Spinal cord (tissue), 10 donors: ENCODE results near the gene RPS6KL1. TPM values are rescaled to one million over a fixed set of nuclear protein-coding genes. Genes with fewer than 3 reads are reported as not detected.
A peak's percentile ranks its signal among the peaks of the same experiment; 100 is the strongest.

Source experiments
- DNase-seq, 6 donors: peaks; one replicate each; pipeline versions ENCODE4 v3.0.0 to v3.0.0-alpha.2; 2013 to 2015; ENCODE audit warnings: low spot score in 6 of 6, low read depth in 4 of 6
- H3K27ac ChIP-seq: one replicate; pipeline ENCODE4 v1.5.1; 2013; ENCODE audit warnings: low read depth, low read length, control low read depth
- H3K27me3 ChIP-seq: one replicate; pipeline ENCODE4 v1.6.1; 2013; ENCODE audit warnings: low read length; ENCODE audit not compliant: control insufficient read depth, insufficient read depth
- H3K36me3 ChIP-seq: one replicate; pipeline ENCODE4 v1.6.1; 2013; ENCODE audit warnings: low read length; ENCODE audit not compliant: control insufficient read depth, insufficient read depth
- H3K4me1 ChIP-seq: one replicate; pipeline ENCODE4 v1.6.1; 2013; ENCODE audit warnings: low read length; ENCODE audit not compliant: control insufficient read depth, insufficient read depth
- H3K4me3 ChIP-seq: one replicate; pipeline ENCODE4 v1.5.1; 2013; ENCODE audit warnings: low read depth, low read length, control low read depth
- H3K9me3 ChIP-seq: one replicate; pipeline ENCODE4 v1.6.1; 2013; ENCODE audit warnings: low read length; ENCODE audit not compliant: control insufficient read depth, insufficient read depth
- WGBS: methylation state at CpG from one replicate; pipeline ENCODE4 v1.1.5; 2013; ENCODE audit warnings: missing lambda C conversion rate; ENCODE audit not compliant: insufficient coverage; 5-methylcytosine and 5-hydroxymethylcytosine counted together
- polyA plus RNA-seq, 2 donors: library from polyadenylated mRNA; unstranded; fragments of 120-200 nt; gene quantifications; one replicate each; pipeline ENCODE4 v1.2.1, GENCODE V29; 2013; ENCODE audit not compliant: insufficient read length in 2 of 2
- total RNA-seq, 2 donors: library from RNA; depleted of rRNA in 1 of 2; stranded (reverse); fragments of 120-200 nt in 1 of 2; fragments of >200 nt in 1 of 2; gene quantifications; one replicate each; pipeline versions ENCODE4 v1.2.3 to v1.2.4, GENCODE V29; 2013 to 2014
- donor health status: healthy.

The RPS6KL1 gene
- total and polyA plus RNA-seq, 4 donors, result 15.9 to 69.1 (median 38.6) TPM

DNA sequence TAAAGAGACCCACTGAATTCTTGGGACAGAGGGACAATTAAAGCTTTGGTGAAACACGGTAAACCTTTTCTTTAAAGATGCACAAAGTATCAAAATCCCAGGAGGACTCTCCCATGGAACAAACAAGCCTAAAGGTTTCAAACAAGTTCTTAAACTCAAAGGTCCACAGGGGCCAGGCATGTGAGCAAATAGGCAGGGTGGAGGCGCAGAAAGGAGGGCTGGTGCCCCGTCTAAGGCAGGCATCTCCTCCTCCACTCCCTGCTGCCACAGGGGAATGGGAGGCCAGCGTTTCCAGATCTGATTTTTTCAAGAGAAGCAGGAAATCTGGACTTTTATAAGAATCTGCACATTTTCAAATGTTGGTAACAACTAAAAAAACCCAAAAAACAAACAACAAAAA, 7.6 kb downstream of the RPS6KL1 start:
- no peak for DNase-seq
- H3K4me1 ChIP-seq, result peaks cover 17% of the 10 kb centered on the region
- no peaks in the 10 kb centered on the region for H3K9me3 ChIP-seq
- no peaks in the 10 kb centered on the region for H3K27me3 ChIP-seq
- H3K36me3 ChIP-seq, result peaks cover 75% of the 10 kb centered on the region
- H3K27ac ChIP-seq, result no peak overlapping the region
- 85% methylated on average over 3 of the region's 4 CpGs for WGBS
- no peak overlapping the region for H3K4me3 ChIP-seq

DNA sequence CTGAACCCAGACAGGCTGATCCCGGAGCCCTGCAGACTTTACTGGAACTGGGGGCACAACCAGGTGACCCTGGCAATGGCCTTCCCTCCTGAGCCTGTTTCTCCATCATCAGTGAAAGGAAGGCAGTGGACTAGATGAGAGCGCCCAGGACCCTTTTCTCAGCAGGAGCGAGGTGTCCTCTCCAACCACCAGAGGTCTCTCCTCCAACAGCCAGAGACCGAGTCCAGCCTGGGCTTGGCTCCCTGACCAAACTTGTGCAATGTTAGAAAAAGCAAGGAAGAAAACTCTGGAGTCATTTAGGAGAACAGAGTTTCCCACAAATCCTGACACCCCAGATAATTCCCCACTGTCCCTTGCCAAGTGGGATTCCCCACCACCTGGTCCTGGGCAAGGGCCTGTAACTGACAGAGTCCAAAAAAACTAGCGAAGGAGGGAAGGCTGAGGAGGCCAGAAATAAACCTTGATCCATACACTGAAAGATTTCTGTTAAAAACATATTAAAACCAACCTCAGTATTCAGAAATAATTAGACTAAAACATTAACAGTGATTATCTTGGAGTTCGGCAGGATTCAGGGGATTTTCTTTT, 9.0 kb downstream of the RPS6KL1 start:
- Histone ChIP-seq H3K27me3 (no peaks in the 10 kb centered on the region), H3K4me1 (peaks cover 20% of the 10 kb centered on the region), H3K36me3 (peaks cover 73% of the 10 kb centered on the region), H3K9me3 (no peaks in the 10 kb centered on the region), H3K27ac (peak overlapping the region; percentile 47), H3K4me3 (no peak overlapping the region)
- WGBS, result 52% methylated on average over 2 of the region's 6 CpGs
- DNase-seq, result peak in 5 of 6 donors; percentile 23 to 76 (median 42)

DNA sequence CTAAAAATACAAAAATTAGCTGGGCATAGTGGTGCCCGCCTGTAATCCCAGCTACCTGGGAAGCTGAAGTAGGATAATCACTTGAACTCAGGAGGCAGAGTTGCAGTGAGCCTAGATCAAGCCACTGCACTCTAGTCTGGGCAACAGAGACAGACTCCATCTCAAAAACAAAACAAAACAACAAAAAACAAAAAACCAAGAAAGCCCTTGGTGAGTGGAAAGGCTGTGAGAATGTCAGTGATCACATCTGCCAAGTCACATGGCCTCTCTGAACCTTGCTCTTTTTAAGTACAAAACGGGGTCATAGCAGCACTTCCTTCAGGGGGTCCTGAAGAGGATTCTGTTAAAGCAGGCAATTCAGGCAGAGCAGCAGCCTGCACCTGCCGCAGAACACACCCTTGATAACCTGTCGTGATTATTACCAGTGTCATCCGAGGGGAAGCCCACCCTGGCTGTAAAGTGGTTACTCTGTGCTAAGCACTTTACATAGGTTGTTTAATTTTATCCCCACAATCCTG, 9.6 kb downstream of the RPS6KL1 start:
- Histone ChIP-seq H3K4me1 (peaks cover 23% of the 10 kb centered on the region), H3K36me3 (peaks cover 72% of the 10 kb centered on the region), H3K27ac (no peak overlapping the region), H3K9me3 (no peaks in the 10 kb centered on the region), H3K27me3 (no peaks in the 10 kb centered on the region), H3K4me3 (no peak overlapping the region)
- WGBS, result 64% methylated on average over 2 of the region's 5 CpGs
- no peak for DNase-seq

DNA sequence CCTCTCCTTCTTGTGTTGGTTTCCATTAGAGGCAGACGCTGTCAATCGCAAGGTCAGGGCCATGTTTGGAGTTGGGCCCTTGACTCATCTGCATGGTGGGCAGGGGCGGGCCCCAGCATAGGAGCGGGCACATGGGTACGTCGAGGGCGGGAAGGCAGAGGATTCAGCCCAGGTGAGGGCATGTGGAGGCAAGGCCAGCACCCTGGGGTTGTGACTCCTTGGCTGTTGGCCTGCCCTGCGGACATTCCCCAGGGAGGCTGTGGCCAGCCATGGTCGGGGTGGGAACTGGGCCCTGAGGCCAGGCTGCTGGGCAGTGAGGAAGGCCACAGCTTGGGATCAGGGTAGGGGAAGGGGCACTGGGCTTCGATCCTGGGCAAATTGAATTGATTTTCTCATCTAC, 10.3 kb downstream of the RPS6KL1 start:
- Histone ChIP-seq H3K27ac (no peak overlapping the region), H3K27me3 (no peaks in the 10 kb centered on the region), H3K4me3 (no peak overlapping the region), H3K36me3 (peaks cover 69% of the 10 kb centered on the region), H3K9me3 (no peaks in the 10 kb centered on the region), H3K4me1 (peaks cover 23% of the 10 kb centered on the region)
- DNase-seq, result no peak
- 95% methylated on average over 9 of the region's 10 CpGs for WGBS

DNA sequence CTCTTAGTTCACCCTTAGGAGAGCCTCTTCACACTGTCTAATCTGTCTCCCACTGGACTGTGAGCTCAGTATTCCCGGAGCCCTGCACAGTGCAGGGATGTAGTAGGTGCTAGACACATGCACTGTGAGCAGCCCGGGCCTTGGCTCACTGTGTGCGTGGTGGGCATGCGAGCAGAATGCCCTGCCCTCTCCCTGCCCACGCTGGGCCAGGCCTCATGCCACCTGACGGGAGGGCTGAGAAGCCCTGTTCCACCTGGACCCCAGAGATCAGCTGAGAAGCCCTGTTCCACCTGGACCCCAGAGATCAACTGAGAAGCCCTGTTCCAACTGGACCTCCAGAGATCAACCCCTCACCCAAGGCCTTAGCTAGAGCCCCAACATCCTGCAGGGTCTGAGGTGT, 10.9 kb downstream of the RPS6KL1 start:
- no peaks in the 10 kb centered on the region for H3K27me3 ChIP-seq
- peaks cover 25% of the 10 kb centered on the region for H3K4me1 ChIP-seq
- DNase-seq, result no peak
- peaks cover 66% of the 10 kb centered on the region for H3K36me3 ChIP-seq
- 88% methylated on average over 6 of the region's 6 CpGs for WGBS
- no peaks in the 10 kb centered on the region for H3K9me3 ChIP-seq
- no peak overlapping the region for H3K27ac ChIP-seq
- H3K4me3 ChIP-seq, result no peak overlapping the region

DNA sequence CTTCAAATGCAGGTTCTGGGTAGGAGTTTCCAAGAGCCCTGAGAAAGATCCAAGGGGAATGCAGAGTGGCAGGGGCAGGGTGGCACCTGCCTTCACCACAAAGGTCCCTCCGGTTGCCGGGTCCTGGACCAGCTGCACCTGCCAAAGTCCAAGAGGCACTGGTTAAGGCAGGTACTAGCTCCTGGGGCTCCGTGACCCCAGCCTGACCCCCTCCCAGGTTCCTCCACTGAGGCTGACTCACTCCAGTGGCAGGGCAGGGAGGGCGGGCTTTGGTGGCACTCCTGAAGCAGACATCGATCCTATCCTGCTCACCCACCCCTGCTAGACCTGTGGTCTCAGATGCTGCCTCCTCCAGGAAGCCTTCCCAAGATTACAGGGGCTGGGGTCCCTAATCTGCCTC, 11.4 kb downstream of the RPS6KL1 start:
- WGBS, result 97% methylated on average over 5 of the region's 5 CpGs
- Histone ChIP-seq H3K27me3 (no peaks in the 10 kb centered on the region), H3K27ac (no peak overlapping the region), H3K36me3 (peaks cover 66% of the 10 kb centered on the region), H3K4me1 (peaks cover 25% of the 10 kb centered on the region), H3K4me3 (no peak overlapping the region), H3K9me3 (no peaks in the 10 kb centered on the region)
- no peak for DNase-seq

DNA sequence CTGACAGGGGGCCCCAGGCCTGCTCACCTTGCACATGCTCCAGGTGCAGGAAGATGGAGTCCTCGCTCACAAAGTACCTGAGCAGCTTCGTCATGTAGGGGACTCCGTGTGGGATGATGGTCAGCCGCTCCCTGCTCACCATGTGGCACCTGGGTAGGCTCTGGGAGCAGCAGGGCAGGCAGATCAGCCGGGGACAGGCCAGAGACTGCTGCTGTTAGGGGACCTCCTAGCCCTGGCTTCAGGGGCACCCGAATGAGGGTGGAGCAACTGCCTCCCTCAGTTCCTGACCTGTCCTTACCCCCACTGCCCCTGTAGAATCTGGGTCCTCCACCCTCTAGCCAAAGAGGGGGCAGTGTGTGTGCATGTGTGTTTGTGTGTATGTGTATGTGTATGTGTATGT, 11.8 kb downstream of the RPS6KL1 start:
- no peak for DNase-seq
- Histone ChIP-seq H3K36me3 (peaks cover 65% of the 10 kb centered on the region), H3K9me3 (no peaks in the 10 kb centered on the region), H3K27me3 (no peaks in the 10 kb centered on the region), H3K4me3 (no peak overlapping the region), H3K27ac (no peak overlapping the region), H3K4me1 (peaks cover 24% of the 10 kb centered on the region)
- 98% methylated on average over 6 of the region's 6 CpGs for WGBS

DNA sequence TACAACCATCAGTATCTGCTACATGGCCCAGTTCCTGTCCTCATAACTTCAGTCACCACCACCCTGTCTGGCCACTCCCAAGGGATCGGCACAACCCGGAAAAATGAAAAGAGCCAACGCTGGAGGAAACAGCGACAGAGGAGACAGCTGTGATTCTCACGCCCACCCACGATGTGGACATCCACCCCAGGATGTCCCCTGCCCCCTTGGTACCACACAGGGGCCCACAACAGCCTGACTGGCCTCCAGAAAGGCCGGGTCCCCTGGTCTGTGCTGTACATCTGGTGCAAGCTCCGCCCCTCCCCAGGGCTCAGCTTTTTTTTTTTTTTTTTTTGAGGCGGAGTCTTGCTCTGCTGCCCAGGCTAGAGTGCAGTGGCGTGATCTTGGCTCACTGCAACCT, 12.5 kb downstream of the RPS6KL1 start:
- peaks cover 29% of the 10 kb centered on the region for H3K4me1 ChIP-seq
- no peak overlapping the region for H3K27ac ChIP-seq
- no peaks in the 10 kb centered on the region for H3K27me3 ChIP-seq

DNA sequence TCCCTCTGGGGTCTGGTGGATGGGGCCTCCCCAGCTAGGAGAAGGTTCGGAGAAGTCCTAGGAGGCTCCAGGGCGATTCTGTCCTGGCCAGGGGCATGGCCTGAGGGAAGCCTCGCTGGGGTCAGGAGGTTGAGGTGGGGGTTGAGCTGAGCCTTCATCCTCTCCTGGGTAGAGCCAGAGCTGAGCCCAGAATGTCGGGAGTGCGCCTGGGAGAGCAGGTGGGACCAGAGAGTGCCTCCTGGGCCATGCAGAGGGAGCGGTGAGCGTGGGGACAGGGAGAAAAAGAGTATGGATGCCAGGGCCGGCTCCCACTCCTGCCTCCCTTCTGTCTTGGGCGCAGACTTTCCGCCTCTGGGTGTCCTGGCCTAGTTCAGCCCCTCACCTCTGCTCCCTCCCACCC, 13.1 kb downstream of the RPS6KL1 start:
- H3K4me3 ChIP-seq, result no peak overlapping the region
- peaks cover 60% of the 10 kb centered on the region for H3K36me3 ChIP-seq
- no peaks in the 10 kb centered on the region for H3K27me3 ChIP-seq
- no peaks in the 10 kb centered on the region for H3K9me3 ChIP-seq
- 95% methylated on average over 5 of the region's 10 CpGs for WGBS
- peaks cover 32% of the 10 kb centered on the region for H3K4me1 ChIP-seq
- no peak for DNase-seq
- H3K27ac ChIP-seq, result no peak overlapping the region

More for the DNA sequence above, 12.5 kb downstream of the RPS6KL1 start:
- Histone ChIP-seq H3K9me3 (no peaks in the 10 kb centered on the region), H3K36me3 (peaks cover 62% of the 10 kb centered on the region), H3K4me3 (no peak overlapping the region)
- 87% methylated on average over 6 of the region's 10 CpGs for WGBS
- no peak for DNase-seq

DNA sequence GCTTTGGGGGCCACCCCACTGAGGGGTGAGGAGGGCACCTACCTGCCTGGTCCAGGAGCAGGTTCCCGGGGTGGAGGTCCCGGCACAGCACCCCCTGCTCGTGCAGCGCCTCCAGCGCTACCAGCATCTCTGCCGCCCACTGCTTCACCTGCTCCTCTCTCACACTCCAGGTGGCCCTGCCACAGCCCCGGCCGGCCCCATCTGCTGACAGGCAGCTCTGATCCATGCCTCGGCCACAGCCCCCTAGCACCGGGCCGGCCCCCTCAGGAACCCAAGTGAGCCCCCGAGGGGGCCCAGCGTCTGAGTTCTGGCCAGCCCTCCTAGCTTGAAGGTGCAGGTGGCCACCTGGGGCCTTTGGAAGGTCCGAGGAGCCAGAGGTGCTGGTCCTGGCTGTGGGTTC, 13.6 kb downstream of the RPS6KL1 start:
- no peaks in the 10 kb centered on the region for H3K27me3 ChIP-seq
- peaks cover 32% of the 10 kb centered on the region for H3K4me1 ChIP-seq
- DNase-seq, result no peak
- no peak overlapping the region for H3K4me3 ChIP-seq
- 88% methylated on average over 14 of the region's 14 CpGs for WGBS
- H3K9me3 ChIP-seq, result no peaks in the 10 kb centered on the region
- H3K27ac ChIP-seq, result no peak overlapping the region
- H3K36me3 ChIP-seq, result peaks cover 62% of the 10 kb centered on the region
